GM12878 (cell line): ENCODE data around the gene PLS3. TPM values are rescaled to one million over a fixed set of nuclear protein-coding genes. Genes with fewer than 3 reads are reported as not detected.

Source experiments
- ATAC-seq: fragments of 200-7000 bp; cut with Tn5 transposase; 3 replicates; pipeline ENCODE4 v1.9.1; 2020; ENCODE audit warnings: mild to moderate bottlenecking, moderate library complexity
- BruUV-seq: library from RNA; stranded (reverse); fragments of 400-500 nt; replicated peaks from 2 replicates; lab custom pipeline; 2021; lab: Mats Ljungman, UMichigan
- CTCF ChIA-PET: fragments of 300-600 bp; sonication (Branson Sonifier 250); formaldehyde crosslinking; extraction: SDS; loops from one replicate; lab custom pipeline; 2021; ENCODE audit warnings: inconsistent platforms; lab: Yijun Ruan, JAX
- POLR2A ChIA-PET: fragments of 350-600 bp; formaldehyde crosslinking; extraction: SDS; loops from one replicate; lab custom pipeline; 2021; ENCODE audit warnings: inconsistent platforms; lab: Charles Lee
- RAD21 ChIA-PET: fragments of 300-600 bp; sonication (Branson Sonifier 250); formaldehyde crosslinking; loops from one replicate; lab custom pipeline; 2023; ENCODE audit warnings: antibody characterized with exemption; ENCODE audit not compliant: unreplicated experiment; lab: Charles Lee
- SMC1A ChIA-PET: fragments of 300-600 bp; sonication (Branson Sonifier 250); formaldehyde crosslinking; loops from one replicate; lab custom pipeline; 2023; ENCODE audit not compliant: unreplicated experiment, uncharacterized antibody; lab: Charles Lee
- DNase-seq: peaks from one replicate; pipeline ENCODE4 v3.0.0-alpha.2; 2011; ENCODE audit warnings: low read depth, low spot score
- FAIRE-seq: peaks from 3 replicates; lab custom pipeline; 2011; peaks lifted over from hg19 to GRCh38; lab: Jason Lieb, UNC
- H2AFZ ChIP-seq: 2 replicates; pipeline ENCODE4 v1.6.0; 2011; ENCODE audit warnings: low read depth, low read length, control low read depth; ENCODE audit not compliant: control insufficient read depth
- H3K27ac ChIP-seq: 2 replicates; pipeline ENCODE4 v1.5.1; 2011; ENCODE audit warnings: control low read depth; ENCODE audit not compliant: control insufficient read depth, insufficient read depth
- H3K27me3 ChIP-seq, 2 experiments: replicated peaks in 1 of 2; 2 replicates each; pipeline versions ENCODE4 v1.6.0 to v1.6.1; 2011; ENCODE audit warnings: low read length in 1 of 2; ENCODE audit not compliant: control insufficient read depth in 2 of 2, insufficient read depth in 2 of 2
- H3K36me3 ChIP-seq, 2 experiments: 2 replicates each; pipeline ENCODE4 v1.5.1; 2011; ENCODE audit warnings: low read length in 1 of 2; ENCODE audit not compliant: control insufficient read depth in 2 of 2, insufficient read depth in 2 of 2
- H3K4me1 ChIP-seq: 2 replicates; pipeline ENCODE4 v1.6.1; 2011; ENCODE audit warnings: mild to moderate bottlenecking, low read length, moderate library complexity, mixed read lengths; ENCODE audit not compliant: control insufficient read depth, insufficient read depth
- H3K4me2 ChIP-seq: 2 replicates; pipeline ENCODE4 v1.6.0; 2011; ENCODE audit warnings: control low read depth; ENCODE audit not compliant: control insufficient read depth, insufficient read depth
- H3K4me3 ChIP-seq: fragments of 200-600 bp; sonication (generic); 2 replicates; pipeline ENCODE4 v1.5.1; 2016
- H3K79me2 ChIP-seq: 2 replicates; pipeline ENCODE4 v1.6.0; 2011; ENCODE audit warnings: low read length; ENCODE audit not compliant: control insufficient read depth, insufficient read depth
- H3K9ac ChIP-seq: 2 replicates; pipeline ENCODE4 v1.8.0; 2011; ENCODE audit warnings: low read length, control low read depth, mixed read lengths; ENCODE audit not compliant: control insufficient read depth, insufficient read depth
- H3K9me3 ChIP-seq: replicated peaks from 3 replicates; pipeline ENCODE4 v1.5.1; 2011; ENCODE audit warnings: mild to moderate bottlenecking, low read length; ENCODE audit not compliant: control insufficient read depth, insufficient read depth
- H4K20me1 ChIP-seq: 2 replicates; pipeline ENCODE4 v1.6.0; 2011; ENCODE audit not compliant: control insufficient read depth, insufficient read depth
- ATF3 ChIP-seq: IDR thresholded peaks from 2 replicates; pipeline ENCODE4 v1.6.1; 2011; ENCODE audit warnings: low read depth, mild to moderate bottlenecking, low read length, moderate library complexity, borderline replicate concordance; ENCODE audit errors: extremely low read depth
- CBX5 ChIP-seq: sonication (generic); IDR thresholded peaks from 2 replicates; pipeline ENCODE4 v1.6.1; 2016; ENCODE audit warnings: low read depth, moderate library complexity, mild to moderate bottlenecking, inconsistent platforms
- CHD1 ChIP-seq: IDR thresholded peaks from 2 replicates; pipeline ENCODE4 v1.6.1; 2012; ENCODE audit warnings: low read depth, low read length, improper control_type of control experiment
- DPF2 ChIP-seq: fragments of 450-650 bp; IDR thresholded peaks from 2 replicates; pipeline ENCODE4 v1.6.1; 2017; ENCODE audit warnings: mild to moderate bottlenecking
- EED ChIP-seq: sonication (generic); IDR thresholded peaks from 2 replicates; pipeline ENCODE4 v1.6.1; 2016; ENCODE audit warnings: antibody characterized with exemption, low read depth
- FOXK2 ChIP-seq: fragments of 450-650 bp; IDR thresholded peaks from 2 replicates; pipeline ENCODE4 v1.6.1; 2017; ENCODE audit warnings: mild to moderate bottlenecking, moderate library complexity
- FOXM1 ChIP-seq: IDR thresholded peaks from 2 replicates; pipeline ENCODE4 v1.6.1; 2012; ENCODE audit warnings: low read depth, mild to moderate bottlenecking, inconsistent platforms, low read length, moderate library complexity
- HDGF ChIP-seq: fragments of 450-650 bp; IDR thresholded peaks from 2 replicates; pipeline ENCODE4 v1.6.1; 2016; ENCODE audit warnings: antibody characterized with exemption
- JUND ChIP-seq: IDR thresholded peaks from 2 replicates; pipeline ENCODE4 v1.6.1; 2012; ENCODE audit warnings: low read depth, mild to moderate bottlenecking, low read length, improper control_type of control experiment, moderate library complexity
- NBN ChIP-seq: fragments of 450-650 bp; IDR thresholded peaks from 2 replicates; pipeline ENCODE4 v1.6.1; 2016
- NFYA ChIP-seq: IDR thresholded peaks from 2 replicates; pipeline ENCODE4 v1.6.1; 2011; ENCODE audit warnings: low read depth, mild to moderate bottlenecking, low read length, improper control_type of control experiment, borderline replicate concordance
- TBL1XR1 ChIP-seq: IDR thresholded peaks from 2 replicates; pipeline ENCODE4 v1.6.1; 2012; ENCODE audit warnings: low read depth, low read length, improper control_type of control experiment
- YBX1 ChIP-seq: fragments of 450-650 bp; IDR thresholded peaks from 2 replicates; pipeline ENCODE4 v1.6.1; 2016; ENCODE audit warnings: antibody characterized with exemption
- WGBS: methylation state at CpG from one replicate; pipeline ENCODE4 v1.1.6; 2016; ENCODE audit warnings: low lambda C conversion rate; ENCODE audit not compliant: insufficient replicate concordance, insufficient coverage; ENCODE audit errors: missing lambda C conversion rate; 5-methylcytosine and 5-hydroxymethylcytosine counted together
- in situ Hi-C: fragments of 300-500 bp; cut with MboI; formaldehyde crosslinking; loops from 9 replicates; pipeline ENCODE4 v1.14.3; 2018; ENCODE audit warnings: mixed read lengths
- intact Hi-C: fragments of 100-400 bp; cut with micrococcal nuclease; formaldehyde crosslinking; loops from one replicate; pipeline ENCODE4 v1.14.2; 2022; ENCODE audit not compliant: unreplicated experiment
- polyA plus RNA-seq, 11 experiments: library from polyadenylated mRNA; depleted of rRNA in 4 of 11; unstranded in 6 of 11; stranded (reverse) in 5 of 11; fragments of >200 nt; fragmentation: Nextera tagmentation in 4 of 11; fragmentation: Illumina TruSeq in 1 of 11; extraction: Ambion mirVana in 4 of 11; extraction: Trizol in 1 of 11; gene quantifications; 1 replicate in 1 of 11; 2 replicates in 10 of 11; pipeline versions ENCODE4 v1.2.1 to v1.2.3, GENCODE V29; 2011 to 2016; ENCODE audit warnings: inconsistent platforms in 2 of 11, missing spikeins in 2 of 11, low read depth in 1 of 11
- total RNA-seq, 4 experiments: library from RNA; depleted of rRNA in 3 of 4; stranded (reverse); fragments of >200 nt in 3 of 4; fragmentation: Illumina TruSeq in 1 of 4; extraction: Trizol in 1 of 4; gene quantifications; 2 replicates each; pipeline versions ENCODE4 v1.2.1 to v1.2.3, GENCODE V29; 2013 to 2021
- TF ChIP-seq, protein P1 (sequence below): fragments of 450-650 bp; IDR thresholded peaks from 2 replicates; pipeline ENCODE4 v1.6.1; 2017; ENCODE audit warnings: mild to moderate bottlenecking, moderate library complexity

Gene PLS3
- total and polyA plus RNA-seq, 10 of the 15 experiments (the other 5 are each of a cell fraction or from before 2014, with no cell fraction given) = 47.6 to 236 (median 174) TPM

GRCh38 chrX:115609621-115610020 is 48.6 kb downstream of the PLS3 start:
- RAD21 ChIA-PET = interaction anchor here (1.0 to 1.5 kb wide), 3 partner anchors 16 to 45 kb away, joined by 3 read pairs; no protein-coding TSS in a partner anchor

DNA sequence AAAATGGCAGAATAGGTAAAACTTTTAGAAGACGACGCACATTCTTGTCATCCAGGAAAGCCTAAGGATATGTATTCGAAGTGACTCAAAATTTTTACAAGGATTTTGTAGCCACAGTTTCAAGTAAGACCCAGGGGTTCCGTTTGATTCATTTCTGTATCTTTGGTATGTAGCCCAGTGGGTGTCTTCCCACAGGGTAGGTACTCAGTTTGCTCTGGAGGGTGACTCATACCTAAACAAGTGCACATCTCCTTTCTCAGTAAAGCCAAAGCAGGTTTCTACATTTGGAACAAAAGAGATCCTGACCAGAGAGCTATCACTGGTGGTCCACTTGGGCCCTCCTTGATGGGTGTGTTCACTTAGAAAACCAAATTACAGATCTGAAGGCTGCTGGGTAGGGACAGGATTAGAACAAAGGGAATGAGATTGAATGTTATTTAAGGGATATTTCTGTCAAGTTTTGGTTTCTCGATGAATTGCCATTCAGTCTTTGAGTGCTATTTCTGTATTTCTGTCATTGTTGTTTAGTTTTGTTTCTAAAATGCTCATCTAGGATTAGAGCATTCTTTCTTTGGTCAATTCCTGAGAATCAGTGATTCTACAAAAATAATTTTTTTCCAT is 56.1 kb downstream of the PLS3 start:
- Histone ChIP-seq H2AFZ (no peak overlapping the region), H3K79me2 (no peaks in the 10 kb centered on the region), H3K9me3 (no peaks in the 10 kb centered on the region), H3K9ac (no peak overlapping the region), H3K36me3 (no peaks in the 10 kb centered on the region), H4K20me1 (no peaks in the 10 kb centered on the region), H3K4me3 (no peak overlapping the region), H3K27me3 (no peaks in the 10 kb centered on the region; a peak in 1 of 4 replicates), H3K4me1 (no peaks in the 10 kb centered on the region; the same call in 1 of the 2 replicates), H3K27ac (no peak overlapping the region; the same call in 1 of the 2 replicates), H3K4me2 (peak overlapping the region; percentile 47; the same call in 1 of the 2 replicates)
- ChIA-PET RAD21 (interaction anchor here (1.1 to 2.8 kb wide), 8 partner anchors 16 to 286 kb away, joined by 3 to 11 read pairs (median 4); no protein-coding TSS in a partner anchor), POLR2A (interaction anchor here (1.0 kb wide), 2 partner anchors 24 to 46 kb away, joined by 3 read pairs; no protein-coding TSS in a partner anchor), SMC1A (interaction anchor here (0.7 to 5.5 kb wide), 13 partner anchors 10 to 283 kb away, joined by 3 to 49 read pairs (median 5); no protein-coding TSS in a partner anchor), CTCF (interaction anchor here (3.1 kb wide), 1 partner anchor 26 kb away, joined by 11 read pairs; no protein-coding TSS in a partner anchor)
- in situ Hi-C loops = no loop called here
- 0% methylated on average over 5 of the region's 5 CpGs for WGBS
- no TSS peak for BruUV-seq
- FAIRE-seq (peak; percentile 64), ATAC-seq (peak; percentile 96), DNase-seq (peak; percentile 58)
- intact Hi-C loops = no loop called here
- TF ChIP-seq DPF2 = peak; percentile 83
- TF ChIP-seq, protein P1, sequence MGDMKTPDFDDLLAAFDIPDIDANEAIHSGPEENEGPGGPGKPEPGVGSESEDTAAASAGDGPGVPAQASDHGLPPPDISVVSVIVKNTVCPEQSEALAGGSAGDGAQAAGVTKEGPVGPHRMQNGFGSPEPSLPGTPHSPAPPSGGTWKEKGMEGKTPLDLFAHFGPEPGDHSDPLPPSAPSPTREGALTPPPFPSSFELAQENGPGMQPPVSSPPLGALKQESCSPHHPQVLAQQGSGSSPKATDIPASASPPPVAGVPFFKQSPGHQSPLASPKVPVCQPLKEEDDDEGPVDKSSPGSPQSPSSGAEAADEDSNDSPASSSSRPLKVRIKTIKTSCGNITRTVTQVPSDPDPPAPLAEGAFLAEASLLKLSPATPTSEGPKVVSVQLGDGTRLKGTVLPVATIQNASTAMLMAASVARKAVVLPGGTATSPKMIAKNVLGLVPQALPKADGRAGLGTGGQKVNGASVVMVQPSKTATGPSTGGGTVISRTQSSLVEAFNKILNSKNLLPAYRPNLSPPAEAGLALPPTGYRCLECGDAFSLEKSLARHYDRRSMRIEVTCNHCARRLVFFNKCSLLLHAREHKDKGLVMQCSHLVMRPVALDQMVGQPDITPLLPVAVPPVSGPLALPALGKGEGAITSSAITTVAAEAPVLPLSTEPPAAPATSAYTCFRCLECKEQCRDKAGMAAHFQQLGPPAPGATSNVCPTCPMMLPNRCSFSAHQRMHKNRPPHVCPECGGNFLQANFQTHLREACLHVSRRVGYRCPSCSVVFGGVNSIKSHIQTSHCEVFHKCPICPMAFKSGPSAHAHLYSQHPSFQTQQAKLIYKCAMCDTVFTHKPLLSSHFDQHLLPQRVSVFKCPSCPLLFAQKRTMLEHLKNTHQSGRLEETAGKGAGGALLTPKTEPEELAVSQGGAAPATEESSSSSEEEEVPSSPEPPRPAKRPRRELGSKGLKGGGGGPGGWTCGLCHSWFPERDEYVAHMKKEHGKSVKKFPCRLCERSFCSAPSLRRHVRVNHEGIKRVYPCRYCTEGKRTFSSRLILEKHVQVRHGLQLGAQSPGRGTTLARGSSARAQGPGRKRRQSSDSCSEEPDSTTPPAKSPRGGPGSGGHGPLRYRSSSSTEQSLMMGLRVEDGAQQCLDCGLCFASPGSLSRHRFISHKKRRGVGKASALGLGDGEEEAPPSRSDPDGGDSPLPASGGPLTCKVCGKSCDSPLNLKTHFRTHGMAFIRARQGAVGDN = no peak
- no peak for TF ChIP-seq ATF3
- TF ChIP-seq NFYA = no peak
- 0 out of 2 replicates have a peak, but pooled peaks have one; percentile 37 for TF ChIP-seq NBN
- TF ChIP-seq TBL1XR1 = no peak
- TF ChIP-seq EED = peak; percentile 91
- TF ChIP-seq YBX1 = no peak
- TF ChIP-seq CHD1 = no peak
- peak; percentile 65; the same call in 1 of the 2 replicates for TF ChIP-seq FOXM1

More at GRCh38 chrX:115609621-115610020, 48.6 kb downstream of the PLS3 start:
- Histone ChIP-seq H3K4me1 (no peaks in the 10 kb centered on the region), H2AFZ (no peak overlapping the region), H3K36me3 (no peaks in the 10 kb centered on the region), H3K4me2 (no peak overlapping the region), H3K27ac (no peak overlapping the region), H3K9me3 (no peaks in the 10 kb centered on the region), H3K9ac (no peak overlapping the region), H3K27me3 (no peaks in the 10 kb centered on the region; a peak in 2 of 4 replicates), H4K20me1 (no peaks in the 10 kb centered on the region), H3K79me2 (no peaks in the 10 kb centered on the region), H3K4me3 (no peak overlapping the region)
- TF ChIP-seq FOXM1 (no peak), CBX5 (no peak), HDGF (no peak), NFYA (no peak), JUND (no peak), FOXK2 (no peak)
- POLR2A ChIA-PET = no interaction called here
- SMC1A ChIA-PET = interaction anchor here (1.2 to 2.3 kb wide), 4 partner anchors 9 to 51 kb away, joined by 3 to 7 read pairs (median 3); no protein-coding TSS in a partner anchor
- intact Hi-C loops (no loop called here), in situ Hi-C loops (no loop called here)
- DNase-seq (no peak), FAIRE-seq (peak; percentile 13), ATAC-seq (no peak)
- CTCF ChIA-PET = interaction anchor here (1.2 to 2.1 kb wide), 4 partner anchors 16 to 81 kb away, joined by 3 to 8 read pairs (median 4); no protein-coding TSS in a partner anchor
- BruUV-seq = no TSS peak
- 94% methylated on average over 1 of the region's 1 CpG for WGBS
